Left lung (tissue), 10 donors: ENCODE measurements around the gene FTO. TPM values are rescaled to one million over a fixed set of nuclear protein-coding genes. Genes with fewer than 3 reads are reported as not detected.

Source experiments
- ATAC-seq: fragments of 200-7000 bp; cut with Tn5 transposase; one replicate; pipeline ENCODE4 v1.9.1; 2020; ENCODE audit warnings: moderate library complexity
- DNase-seq, 4 donors: peaks; one replicate each; pipeline ENCODE4 v3.0.0-alpha.2; 2013 to 2020
- H3K27ac ChIP-seq, 2 donors: fragments of 200-600 bp; sonication (generic) in 1 of 2; one replicate each; pipeline versions ENCODE4 v1.5.0 to v1.8.0; 2020 to 2021
- H3K27me3 ChIP-seq, 2 donors: fragments of 200-600 bp; sonication (generic) in 1 of 2; one replicate each; pipeline versions ENCODE4 v1.5.0 to v1.8.0; 2020 to 2021
- H3K36me3 ChIP-seq, 2 donors: fragments of 200-600 bp; sonication (generic) in 1 of 2; one replicate each; pipeline versions ENCODE4 v1.5.0 to v1.8.0; 2020 to 2021
- H3K4me1 ChIP-seq, 2 donors: fragments of 200-600 bp; one replicate each; pipeline ENCODE4 v1.8.0; 2021
- H3K4me3 ChIP-seq, 2 donors: fragments of 200-600 bp; sonication (generic) in 1 of 2; one replicate each; pipeline versions ENCODE4 v1.5.0 to v1.8.0; 2020 to 2021; ENCODE audit warnings: mild to moderate bottlenecking in 1 of 2
- H3K9me3 ChIP-seq, 2 donors: fragments of 200-600 bp; sonication (generic) in 1 of 2; one replicate each; pipeline versions ENCODE4 v1.5.0 to v1.8.0; 2020 to 2021
- intact Hi-C, 2 donors: fragments of 100-400 bp; cut with DNase I; formaldehyde crosslinking; loops; one replicate each; pipeline versions ENCODE4 v1.11.2 to v1.14.2; 2022
- polyA plus RNA-seq, 6 donors: library from polyadenylated mRNA; unstranded; fragments of 120-200 nt; gene quantifications; one replicate each; pipeline ENCODE4 v1.2.1, GENCODE V29; 2013; ENCODE audit not compliant: insufficient read length in 6 of 6
- total RNA-seq, 2 donors: library from RNA; stranded (reverse); fragmentation: NEBNext Ultra II Directional; extraction: Animal tissue kit (Norgen Biotek cat#: 25700); gene quantifications; one replicate each; pipeline ENCODE4 v1.2.1, GENCODE V29; 2021
- TF ChIP-seq, protein P1 (sequence below), 2 donors: fragments of 200-600 bp; sonication (generic) in 1 of 2; IDR thresholded peaks; one replicate each; pipeline versions ENCODE4 v1.5.0 to v1.8.0; 2021; ENCODE audit warnings: antibody characterized with exemption in 2 of 2
- donor health status: DM: no; HTN: yes; CAD: no.
- donor health status: DM: no; HTN: no; CAD: no.

FTO gene
- total and polyA plus RNA-seq, 8 donors = 69.0 to 99.6 (median 90.7) TPM

DNA sequence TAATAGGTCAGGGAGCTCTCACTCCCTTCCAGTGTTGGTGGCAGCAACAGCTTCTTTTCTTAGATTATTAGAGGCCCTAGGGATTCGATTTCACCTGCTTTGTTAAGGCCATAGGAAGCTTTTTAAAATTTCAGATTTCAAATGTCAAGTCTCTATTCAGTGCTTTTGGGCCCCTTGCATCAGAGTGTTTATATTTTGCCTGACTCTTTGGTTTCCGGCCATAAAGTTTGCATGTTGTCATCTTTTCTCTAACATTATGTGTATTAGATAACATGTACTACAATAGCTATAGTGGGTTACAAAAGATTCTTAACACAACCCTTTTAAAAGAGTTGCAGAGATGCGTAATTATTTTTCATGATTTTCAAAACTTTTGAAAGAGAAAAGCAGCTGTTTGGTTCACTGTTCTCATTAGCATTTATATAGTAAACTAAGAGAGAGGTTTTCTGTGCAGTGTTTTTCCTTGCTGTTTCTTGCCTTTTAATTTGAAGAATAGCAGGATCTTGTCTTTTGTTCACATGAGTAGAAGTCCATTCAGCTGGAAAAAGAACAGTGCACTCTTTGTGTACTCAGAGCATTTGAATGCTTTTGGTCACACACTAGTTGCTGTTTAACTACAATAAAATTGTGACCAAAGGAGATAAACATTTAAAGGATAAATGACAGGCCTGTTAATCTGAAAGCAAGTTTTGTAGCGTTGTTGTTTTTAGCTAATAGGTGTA is 52.5 kb downstream of the FTO start:
- intact Hi-C loops = no loop called here
- DNase-seq (peak in 1 of 4 donors; percentile 47), ATAC-seq (no peak)
- TF ChIP-seq, protein P1, sequence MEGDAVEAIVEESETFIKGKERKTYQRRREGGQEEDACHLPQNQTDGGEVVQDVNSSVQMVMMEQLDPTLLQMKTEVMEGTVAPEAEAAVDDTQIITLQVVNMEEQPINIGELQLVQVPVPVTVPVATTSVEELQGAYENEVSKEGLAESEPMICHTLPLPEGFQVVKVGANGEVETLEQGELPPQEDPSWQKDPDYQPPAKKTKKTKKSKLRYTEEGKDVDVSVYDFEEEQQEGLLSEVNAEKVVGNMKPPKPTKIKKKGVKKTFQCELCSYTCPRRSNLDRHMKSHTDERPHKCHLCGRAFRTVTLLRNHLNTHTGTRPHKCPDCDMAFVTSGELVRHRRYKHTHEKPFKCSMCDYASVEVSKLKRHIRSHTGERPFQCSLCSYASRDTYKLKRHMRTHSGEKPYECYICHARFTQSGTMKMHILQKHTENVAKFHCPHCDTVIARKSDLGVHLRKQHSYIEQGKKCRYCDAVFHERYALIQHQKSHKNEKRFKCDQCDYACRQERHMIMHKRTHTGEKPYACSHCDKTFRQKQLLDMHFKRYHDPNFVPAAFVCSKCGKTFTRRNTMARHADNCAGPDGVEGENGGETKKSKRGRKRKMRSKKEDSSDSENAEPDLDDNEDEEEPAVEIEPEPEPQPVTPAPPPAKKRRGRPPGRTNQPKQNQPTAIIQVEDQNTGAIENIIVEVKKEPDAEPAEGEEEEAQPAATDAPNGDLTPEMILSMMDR (IDR thresholded peaks at IDR 0.05) = no peak
- no peak overlapping the region for H3K4me3 ChIP-seq
- no peaks in the 10 kb centered on the region for H3K9me3 ChIP-seq
- H3K27ac ChIP-seq = no peak overlapping the region
- H3K4me1 ChIP-seq = peaks cover 2 to 13% of the 10 kb centered on the region in 2 donors
- H3K36me3 ChIP-seq = no peaks in the 10 kb centered on the region
- H3K27me3 ChIP-seq = no peaks in the 10 kb centered on the region

DNA sequence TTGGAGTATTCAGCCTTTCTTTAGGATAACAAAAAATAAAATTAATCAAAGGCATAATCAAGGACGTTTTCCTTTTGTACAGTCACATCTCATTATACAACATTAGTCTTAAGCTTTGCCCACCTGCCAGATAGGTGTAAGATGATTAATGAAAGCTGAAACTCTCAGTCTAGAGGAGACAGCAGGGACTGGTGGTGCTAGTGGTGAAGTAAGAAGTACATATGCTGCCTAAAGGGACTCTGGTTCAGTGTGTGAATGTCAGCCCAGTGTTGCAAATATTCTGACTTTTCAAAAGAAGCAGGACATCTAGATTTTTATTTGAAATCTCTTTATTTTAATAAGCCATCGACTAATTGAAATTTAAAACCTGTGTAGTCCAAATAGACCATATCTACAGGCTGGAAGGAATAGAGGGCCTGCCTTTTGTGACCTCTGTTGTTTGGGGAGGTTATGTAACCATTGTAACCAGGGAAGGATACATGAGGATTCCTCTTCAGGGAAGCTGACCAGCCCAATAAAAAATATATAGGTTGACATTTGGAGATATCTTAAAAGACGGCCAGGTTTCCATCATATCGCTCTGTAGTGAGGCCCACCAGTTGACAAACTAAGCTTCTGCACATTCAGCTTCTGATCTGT is 54.1 kb downstream of the FTO start:
- DNase-seq = no peak
- H3K27ac ChIP-seq = no peak overlapping the region
- intact Hi-C loops = no loop called here
- no peaks in the 10 kb centered on the region for H3K9me3 ChIP-seq
- H3K4me3 ChIP-seq = no peak overlapping the region
- H3K4me1 ChIP-seq = peaks cover 2 to 23% of the 10 kb centered on the region in 2 donors
- no peak for ATAC-seq
- no peaks in the 10 kb centered on the region for H3K27me3 ChIP-seq
- TF ChIP-seq, protein P1 (IDR thresholded peaks at IDR 0.05) = no peak
- H3K36me3 ChIP-seq = no peaks in the 10 kb centered on the region

- Histone ChIP-seq H3K4me3 (no peak overlapping the region), H3K36me3 (no peaks in the 10 kb centered on the region), H3K27me3 (no peaks in the 10 kb centered on the region), H3K27ac (no peak overlapping the region), H3K4me1 (peaks cover 0 to 11% of the 10 kb centered on the region in 2 donors), H3K9me3 (no peaks in the 10 kb centered on the region)
- TF ChIP-seq, protein P1 (IDR thresholded peaks at IDR 0.05) = no peak
- intact Hi-C loops = no loop called here
- peak; percentile 19 for ATAC-seq
- DNase-seq = no peak
These were observed 58.2 kb downstream of the FTO start for GRCh38 chr16:53761962-53762703.

GRCh38 chr16:53766304-53767016 is 62.5 kb downstream of the FTO start:
- H3K9me3 ChIP-seq = no peaks in the 10 kb centered on the region
- intact Hi-C loops = no loop called here
- H3K36me3 ChIP-seq = no peaks in the 10 kb centered on the region
- no peaks in the 10 kb centered on the region for H3K27me3 ChIP-seq
- peaks cover 19 to 40% of the 10 kb centered on the region in 2 donors for H3K4me1 ChIP-seq
- no peak overlapping the region for H3K27ac ChIP-seq
- H3K4me3 ChIP-seq = no peak overlapping the region
- DNase-seq (no peak), ATAC-seq (no peak)
- TF ChIP-seq, protein P1 (IDR thresholded peaks at IDR 0.05) = no peak
